ENCODE measurements around the gene ZPLD1. TPM values are rescaled to one million over a fixed set of nuclear protein-coding genes. Genes with fewer than 3 reads are reported as not detected.

ZPLD1 gene
- total and polyA plus RNA-seq, 12 donors: 0.04 TPM; not detected in 11

DNA sequence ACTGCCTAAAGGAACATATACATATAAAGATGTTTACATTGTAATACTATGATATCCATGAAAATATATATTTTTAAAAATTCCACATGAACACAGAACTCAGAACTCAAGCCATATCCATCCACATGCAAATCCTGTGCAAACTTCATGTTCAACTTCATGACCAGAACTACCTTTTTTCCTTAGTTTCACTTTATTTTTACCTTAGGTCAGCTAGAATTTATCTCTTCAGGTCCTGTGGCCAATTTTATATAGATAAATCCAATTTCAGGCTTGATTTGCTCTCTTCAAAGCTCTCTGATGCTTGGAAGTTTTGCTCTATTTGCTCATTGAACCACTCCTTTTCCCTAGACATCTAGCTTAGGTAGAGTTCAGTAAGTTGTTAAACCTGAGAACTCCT is 38.8 kb downstream of the ZPLD1 start:
- TF ChIP-seq, protein P1, sequence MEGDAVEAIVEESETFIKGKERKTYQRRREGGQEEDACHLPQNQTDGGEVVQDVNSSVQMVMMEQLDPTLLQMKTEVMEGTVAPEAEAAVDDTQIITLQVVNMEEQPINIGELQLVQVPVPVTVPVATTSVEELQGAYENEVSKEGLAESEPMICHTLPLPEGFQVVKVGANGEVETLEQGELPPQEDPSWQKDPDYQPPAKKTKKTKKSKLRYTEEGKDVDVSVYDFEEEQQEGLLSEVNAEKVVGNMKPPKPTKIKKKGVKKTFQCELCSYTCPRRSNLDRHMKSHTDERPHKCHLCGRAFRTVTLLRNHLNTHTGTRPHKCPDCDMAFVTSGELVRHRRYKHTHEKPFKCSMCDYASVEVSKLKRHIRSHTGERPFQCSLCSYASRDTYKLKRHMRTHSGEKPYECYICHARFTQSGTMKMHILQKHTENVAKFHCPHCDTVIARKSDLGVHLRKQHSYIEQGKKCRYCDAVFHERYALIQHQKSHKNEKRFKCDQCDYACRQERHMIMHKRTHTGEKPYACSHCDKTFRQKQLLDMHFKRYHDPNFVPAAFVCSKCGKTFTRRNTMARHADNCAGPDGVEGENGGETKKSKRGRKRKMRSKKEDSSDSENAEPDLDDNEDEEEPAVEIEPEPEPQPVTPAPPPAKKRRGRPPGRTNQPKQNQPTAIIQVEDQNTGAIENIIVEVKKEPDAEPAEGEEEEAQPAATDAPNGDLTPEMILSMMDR (IDR thresholded peaks at IDR 0.05): no peak
- DNase-seq: no peak
- intact Hi-C loops (cut with DNase I): no loop called here

DNA sequence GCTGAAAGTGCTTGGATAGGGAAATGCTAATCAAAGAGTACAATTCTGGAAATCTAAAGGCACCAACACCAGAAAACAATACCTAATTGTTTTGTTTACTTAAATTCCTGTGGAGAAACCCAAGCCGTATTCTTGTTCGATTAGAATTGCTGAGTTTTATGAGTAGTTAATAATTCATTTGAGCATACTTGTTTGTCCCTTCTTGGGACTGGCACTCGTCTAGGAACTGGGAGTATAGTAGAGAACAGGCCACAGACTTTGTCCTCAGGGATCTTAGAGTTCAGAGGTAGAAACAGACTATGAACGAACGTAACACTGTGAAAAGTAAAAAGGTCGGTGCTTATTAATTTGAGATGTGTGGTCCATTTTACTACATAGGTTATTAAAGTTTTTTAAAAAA is 39.4 kb downstream of the ZPLD1 start:
- Histone ChIP-seq H3K9me3 (no peaks in the 10 kb centered on the region), H3K27ac (no peak overlapping the region), H3K27me3 (no peaks in the 10 kb centered on the region), H3K4me3 (no peak overlapping the region), H3K36me3 (no peaks in the 10 kb centered on the region), H3K4me1 (no peaks in the 10 kb centered on the region)
- DNase-seq (no peak), ATAC-seq (no peak)
- intact Hi-C loops (cut with DNase I): no loop called here
- TF ChIP-seq, protein P1 (IDR thresholded peaks at IDR 0.05): no peak
- WGBS, 2 donors: 83 to 87% methylated on average over 6 of the region's 6 CpGs

More for the DNA sequence above, 38.8 kb downstream of the ZPLD1 start:
- Histone ChIP-seq H3K9me3 (no peaks in the 10 kb centered on the region), H3K4me3 (no peak overlapping the region), H3K27me3 (no peaks in the 10 kb centered on the region), H3K27ac (no peak overlapping the region), H3K36me3 (no peaks in the 10 kb centered on the region), H3K4me1 (no peaks in the 10 kb centered on the region)
- no peak for ATAC-seq

DNA sequence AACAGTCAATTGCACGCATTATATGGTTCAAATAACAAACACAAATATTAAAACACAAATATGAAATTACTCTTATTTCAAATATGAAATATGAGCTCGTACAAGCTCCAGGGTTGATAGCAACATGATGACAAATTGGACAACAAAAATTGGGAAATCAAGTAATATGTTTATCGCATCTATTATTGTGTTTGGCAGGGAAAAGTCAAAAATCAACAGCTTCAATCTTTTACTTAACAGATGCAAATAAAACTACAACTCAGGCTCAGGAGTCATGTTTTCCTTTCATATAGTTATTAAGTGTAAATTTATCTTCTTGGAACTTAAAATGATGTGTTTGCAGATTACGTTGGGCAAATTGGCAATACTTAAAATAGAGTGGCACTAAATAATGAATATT is 41.4 kb downstream of the ZPLD1 start:
- Histone ChIP-seq H3K4me3 (no peak overlapping the region), H3K27me3 (no peaks in the 10 kb centered on the region), H3K4me1 (peaks cover 0 to 7% (median 0%) of the 10 kb centered on the region in 9 donors), H3K27ac (no peak overlapping the region), H3K36me3 (no peaks in the 10 kb centered on the region), H3K9me3 (no peaks in the 10 kb centered on the region)
- TF ChIP-seq, protein P1 (IDR thresholded peaks at IDR 0.05): no peak
- intact Hi-C loops (cut with DNase I): no loop called here
- DNase-seq: no peak
- WGBS, 2 donors: 79 to 80% methylated on average over 4 of the region's 4 CpGs
- no peak for ATAC-seq

DNA sequence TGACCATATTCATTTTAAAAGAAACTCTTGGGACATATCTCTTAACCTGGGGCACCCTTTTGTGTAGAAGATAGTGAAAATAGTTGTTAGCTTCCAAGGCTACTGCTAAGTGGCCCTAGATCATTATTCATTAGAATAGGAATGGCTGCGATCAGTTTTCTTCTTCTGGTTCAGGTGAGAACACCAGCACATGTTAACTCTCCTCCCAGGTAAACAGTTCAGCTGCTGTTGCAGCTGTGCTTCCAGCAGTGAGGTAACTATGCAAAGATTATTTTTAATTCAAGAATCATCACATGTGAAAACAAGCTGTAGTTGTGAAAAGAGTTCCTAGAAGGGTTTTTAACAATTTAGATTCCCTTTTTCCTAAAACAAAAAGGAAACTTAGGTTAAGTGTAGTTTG is 43.3 kb downstream of the ZPLD1 start:
- peaks cover 0 to 7% (median 0%) of the 10 kb centered on the region in 9 donors for H3K4me1 ChIP-seq
- TF ChIP-seq, protein P1 (IDR thresholded peaks at IDR 0.05): no peak
- H3K9me3 ChIP-seq: no peaks in the 10 kb centered on the region
- ATAC-seq (no peak), DNase-seq (no peak)
- intact Hi-C loops (cut with DNase I): no loop called here
- no peaks in the 10 kb centered on the region for H3K36me3 ChIP-seq
- 60 to 75% methylated on average over 1 of the region's 1 CpG for WGBS, 2 donors
- no peaks in the 10 kb centered on the region for H3K27me3 ChIP-seq
- no peak overlapping the region for H3K27ac ChIP-seq
- no peak overlapping the region for H3K4me3 ChIP-seq

Data from heart right ventricle (tissue), 16 donors.